ENCODE measurements around the gene TXNRD2.

DNA sequence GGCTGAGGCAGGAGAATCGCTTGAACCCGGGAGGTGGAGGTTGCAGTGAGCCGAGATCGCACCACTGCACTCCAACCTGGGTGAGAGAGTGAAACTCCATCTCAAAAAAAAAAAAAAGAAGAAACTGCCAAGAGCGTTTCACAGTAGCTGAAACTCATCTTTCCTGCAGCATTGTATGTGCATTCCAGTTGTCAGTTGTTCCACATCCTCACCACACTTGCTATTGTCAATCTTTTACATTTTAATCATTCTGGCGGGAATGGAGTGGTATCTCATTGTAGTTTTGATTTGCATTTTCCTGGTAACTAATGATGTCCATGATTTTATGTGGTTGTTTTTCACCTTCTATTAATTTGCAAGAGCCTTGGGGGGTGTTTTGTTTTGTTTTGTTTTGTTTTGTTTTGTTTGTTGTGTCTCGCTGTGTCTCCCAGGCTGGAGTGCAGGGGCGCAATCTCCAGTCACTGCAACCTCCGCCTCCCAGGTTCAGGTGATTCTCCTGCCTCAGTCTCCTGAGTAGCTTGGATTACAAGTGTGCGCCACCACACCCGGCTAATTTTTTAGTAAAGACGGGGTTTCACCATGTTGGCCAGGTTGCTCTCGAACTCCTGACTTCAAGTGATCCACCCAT lies 78.9 kb downstream of the TXNRD2 start:
- TF ChIP-seq, protein P1, sequence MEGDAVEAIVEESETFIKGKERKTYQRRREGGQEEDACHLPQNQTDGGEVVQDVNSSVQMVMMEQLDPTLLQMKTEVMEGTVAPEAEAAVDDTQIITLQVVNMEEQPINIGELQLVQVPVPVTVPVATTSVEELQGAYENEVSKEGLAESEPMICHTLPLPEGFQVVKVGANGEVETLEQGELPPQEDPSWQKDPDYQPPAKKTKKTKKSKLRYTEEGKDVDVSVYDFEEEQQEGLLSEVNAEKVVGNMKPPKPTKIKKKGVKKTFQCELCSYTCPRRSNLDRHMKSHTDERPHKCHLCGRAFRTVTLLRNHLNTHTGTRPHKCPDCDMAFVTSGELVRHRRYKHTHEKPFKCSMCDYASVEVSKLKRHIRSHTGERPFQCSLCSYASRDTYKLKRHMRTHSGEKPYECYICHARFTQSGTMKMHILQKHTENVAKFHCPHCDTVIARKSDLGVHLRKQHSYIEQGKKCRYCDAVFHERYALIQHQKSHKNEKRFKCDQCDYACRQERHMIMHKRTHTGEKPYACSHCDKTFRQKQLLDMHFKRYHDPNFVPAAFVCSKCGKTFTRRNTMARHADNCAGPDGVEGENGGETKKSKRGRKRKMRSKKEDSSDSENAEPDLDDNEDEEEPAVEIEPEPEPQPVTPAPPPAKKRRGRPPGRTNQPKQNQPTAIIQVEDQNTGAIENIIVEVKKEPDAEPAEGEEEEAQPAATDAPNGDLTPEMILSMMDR (conservative IDR thresholded peaks at IDR 0.05; ENCODE audit: low read depth in 2 of 2): no peak
- TF ChIP-seq EZH2phosphoT487 (IDR thresholded peaks at IDR 0.05; ENCODE audit: unreplicated experiment) (no peak), EZH2 (IDR thresholded peaks at IDR 0.05; ENCODE audit: low read depth, unreplicated experiment) (no peak)
